ENCODE data around the gene IGSF6. TPM values are rescaled to one million over a fixed set of nuclear protein-coding genes. Genes with fewer than 3 reads are reported as not detected.

IGSF6 gene
- total RNA-seq, 1 experiment from 2014 or later = 0.36 TPM

DNA sequence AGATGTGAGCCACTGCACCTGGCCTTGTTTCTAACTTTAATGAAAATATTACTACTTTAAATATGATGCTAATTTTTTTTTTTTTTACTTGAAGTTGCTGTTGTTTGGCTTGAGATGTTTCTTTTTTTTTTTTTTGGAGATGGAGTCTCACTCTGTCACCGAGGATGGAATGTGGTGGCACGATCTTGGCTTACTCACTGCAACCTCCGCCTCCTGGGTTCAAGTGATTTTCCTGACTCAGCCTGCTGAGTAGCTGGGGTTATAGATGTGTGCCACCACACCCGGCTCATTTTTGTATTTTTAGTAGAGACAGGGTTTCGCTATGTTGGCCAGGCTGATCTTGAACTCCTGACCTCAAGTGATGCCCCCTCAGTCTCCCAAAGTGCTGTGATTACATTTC is 23.6 kb downstream of the IGSF6 start:
- intact Hi-C loops (cut with micrococcal nuclease) = no loop called here
- Histone ChIP-seq H3K4me3 (ENCODE audit: low read length) (no peak overlapping the region), H4K20me1 (ENCODE audit: low read length) (no peaks in the 10 kb centered on the region), H3K4me1 (ENCODE audit: insufficient read depth, low read length) (peaks cover 24% of the 10 kb centered on the region), H3K27ac (ENCODE audit: low read length) (no peak overlapping the region), H3K79me2 (ENCODE audit: low read length) (no peaks in the 10 kb centered on the region), H3K9me2 (replicated peaks; ENCODE audit: low read length) (no peaks in the 10 kb centered on the region), H3K36me3 (ENCODE audit: low read depth, low read length) (peaks cover 30% of the 10 kb centered on the region), H3F3A (ENCODE audit: low read length, unreplicated experiment) (no peaks in the 10 kb centered on the region), H3K27me3 (ENCODE audit: low read length) (no peaks in the 10 kb centered on the region), H3K9me3 (ENCODE audit: low read length) (no peaks in the 10 kb centered on the region), H3K4me2 (ENCODE audit: low read length) (no peak overlapping the region), H2AFZ (ENCODE audit: low read length) (no peak overlapping the region), H3K9ac (ENCODE audit: low read length) (no peak overlapping the region)
- CTCF ChIA-PET = no interaction called here
- ATAC-seq (no peak), DNase-seq (no peak)
- POLR2A ChIA-PET (ENCODE audit: unreplicated experiment) = no interaction called here
- TF ChIP-seq, protein P1, sequence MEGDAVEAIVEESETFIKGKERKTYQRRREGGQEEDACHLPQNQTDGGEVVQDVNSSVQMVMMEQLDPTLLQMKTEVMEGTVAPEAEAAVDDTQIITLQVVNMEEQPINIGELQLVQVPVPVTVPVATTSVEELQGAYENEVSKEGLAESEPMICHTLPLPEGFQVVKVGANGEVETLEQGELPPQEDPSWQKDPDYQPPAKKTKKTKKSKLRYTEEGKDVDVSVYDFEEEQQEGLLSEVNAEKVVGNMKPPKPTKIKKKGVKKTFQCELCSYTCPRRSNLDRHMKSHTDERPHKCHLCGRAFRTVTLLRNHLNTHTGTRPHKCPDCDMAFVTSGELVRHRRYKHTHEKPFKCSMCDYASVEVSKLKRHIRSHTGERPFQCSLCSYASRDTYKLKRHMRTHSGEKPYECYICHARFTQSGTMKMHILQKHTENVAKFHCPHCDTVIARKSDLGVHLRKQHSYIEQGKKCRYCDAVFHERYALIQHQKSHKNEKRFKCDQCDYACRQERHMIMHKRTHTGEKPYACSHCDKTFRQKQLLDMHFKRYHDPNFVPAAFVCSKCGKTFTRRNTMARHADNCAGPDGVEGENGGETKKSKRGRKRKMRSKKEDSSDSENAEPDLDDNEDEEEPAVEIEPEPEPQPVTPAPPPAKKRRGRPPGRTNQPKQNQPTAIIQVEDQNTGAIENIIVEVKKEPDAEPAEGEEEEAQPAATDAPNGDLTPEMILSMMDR (conservative IDR thresholded peaks at IDR 0.05; ENCODE audit: low read depth, low read length) = no peak
- TF ChIP-seq EZH2 (IDR thresholded peaks at IDR 0.05; ENCODE audit: low read length, unreplicated experiment) (no peak), EZH2phosphoT487 (IDR thresholded peaks at IDR 0.05; ENCODE audit: borderline replicate concordance, low read length) (no peak)
- BruUV-seq (replicated peaks) = no TSS peak

DNA sequence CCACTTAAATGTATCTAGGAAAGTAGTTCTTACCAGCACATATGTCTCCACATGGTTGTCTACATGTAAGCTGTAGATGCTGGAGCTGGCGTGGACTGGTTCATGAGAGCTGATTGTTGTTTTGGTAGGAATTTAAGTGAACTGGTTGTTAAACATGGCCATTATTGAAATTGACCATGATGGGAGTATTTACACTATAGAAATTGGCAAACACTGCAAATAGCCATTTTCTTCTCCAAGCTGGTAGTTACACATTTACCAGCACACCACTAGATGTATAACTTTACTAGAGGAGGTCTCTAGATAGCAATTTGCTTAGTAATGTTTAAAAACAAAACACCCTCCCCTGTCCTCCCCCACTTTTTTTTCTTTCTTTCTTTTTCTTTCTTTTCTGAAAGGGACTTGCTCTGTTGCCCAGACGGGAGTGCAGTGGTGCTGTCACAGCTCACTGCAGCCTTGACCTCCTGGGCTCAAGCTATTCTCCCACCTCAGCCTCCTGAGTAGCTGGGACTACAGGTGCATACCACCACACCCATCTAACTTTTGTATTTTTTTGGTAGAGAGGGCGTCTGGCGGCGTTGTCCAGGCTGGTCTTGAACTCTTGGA is 24.2 kb downstream of the IGSF6 start:
- Histone ChIP-seq H3K36me3 (ENCODE audit: low read depth, low read length) (peaks cover 30% of the 10 kb centered on the region), H3K4me3 (ENCODE audit: low read length) (no peak overlapping the region), H3F3A (ENCODE audit: low read length, unreplicated experiment) (no peaks in the 10 kb centered on the region), H2AFZ (ENCODE audit: low read length) (no peak overlapping the region), H3K4me2 (ENCODE audit: low read length) (no peak overlapping the region), H3K27me3 (ENCODE audit: low read length) (no peaks in the 10 kb centered on the region), H3K27ac (ENCODE audit: low read length) (no peak overlapping the region), H3K9me3 (ENCODE audit: low read length) (no peaks in the 10 kb centered on the region), H3K9ac (ENCODE audit: low read length) (no peak overlapping the region), H3K79me2 (ENCODE audit: low read length) (no peaks in the 10 kb centered on the region), H4K20me1 (ENCODE audit: low read length) (no peaks in the 10 kb centered on the region), H3K9me2 (replicated peaks; ENCODE audit: low read length) (no peaks in the 10 kb centered on the region), H3K4me1 (ENCODE audit: insufficient read depth, low read length) (peaks cover 18% of the 10 kb centered on the region)
- intact Hi-C loops (cut with micrococcal nuclease) = no loop called here
- no TSS peak for BruUV-seq (replicated peaks)
- ChIA-PET POLR2A (ENCODE audit: unreplicated experiment) (no interaction called here), CTCF (no interaction called here)
- TF ChIP-seq EZH2phosphoT487 (IDR thresholded peaks at IDR 0.05; ENCODE audit: borderline replicate concordance, low read length) = no peak
- no peak for TF ChIP-seq EZH2 (IDR thresholded peaks at IDR 0.05; ENCODE audit: low read length, unreplicated experiment)
- TF ChIP-seq, protein P1 (conservative IDR thresholded peaks at IDR 0.05; ENCODE audit: low read depth, low read length) = no peak
- DNase-seq (no peak), ATAC-seq (no peak)

GRCh38 chr16:21626659-21627277 is 25.6 kb downstream of the IGSF6 start:
- peak; percentile 56 for ATAC-seq
- peak; percentile 67 for DNase-seq
- Histone ChIP-seq H3K4me3 (ENCODE audit: low read length) (no peak overlapping the region), H3K9me2 (replicated peaks; ENCODE audit: low read length) (no peaks in the 10 kb centered on the region), H3K9me3 (ENCODE audit: low read length) (no peaks in the 10 kb centered on the region), H2AFZ (ENCODE audit: low read length) (peak overlapping the region; percentile 31; the same call in 1 of the 2 replicates), H3K79me2 (ENCODE audit: low read length) (no peaks in the 10 kb centered on the region), H3F3A (ENCODE audit: low read length, unreplicated experiment) (no peaks in the 10 kb centered on the region), H3K4me1 (ENCODE audit: insufficient read depth, low read length) (peaks cover 18% of the 10 kb centered on the region), H4K20me1 (ENCODE audit: low read length) (no peaks in the 10 kb centered on the region), H3K9ac (ENCODE audit: low read length) (no peak overlapping the region), H3K27me3 (ENCODE audit: low read length) (no peaks in the 10 kb centered on the region), H3K27ac (ENCODE audit: low read length) (peak overlapping the region; percentile 85), H3K4me2 (ENCODE audit: low read length) (peak overlapping the region; percentile 41), H3K36me3 (ENCODE audit: low read depth, low read length) (peaks cover 30% of the 10 kb centered on the region)
- BruUV-seq (replicated peaks) = no TSS peak
- no peak for TF ChIP-seq EZH2 (IDR thresholded peaks at IDR 0.05; ENCODE audit: low read length, unreplicated experiment)
- no peak for TF ChIP-seq EZH2phosphoT487 (IDR thresholded peaks at IDR 0.05; ENCODE audit: borderline replicate concordance, low read length)
- TF ChIP-seq, protein P1 (conservative IDR thresholded peaks at IDR 0.05; ENCODE audit: low read depth, low read length) = no peak
- POLR2A ChIA-PET (ENCODE audit: unreplicated experiment) = interaction anchor here (0.5 kb wide), 1 partner anchor 493 kb away, joined by 3 read pairs; no protein-coding TSS in a partner anchor
- intact Hi-C loops (cut with micrococcal nuclease) = no loop called here
- CTCF ChIA-PET = no interaction called here
